ENCODE data around the gene EFCAB12.
"Not testable (repeated sequence)": the region's sequence is repeated elsewhere in the genome, so short reads cannot be mapped to it uniquely, and the experiment has no call there.

The EFCAB12 gene

DNA sequence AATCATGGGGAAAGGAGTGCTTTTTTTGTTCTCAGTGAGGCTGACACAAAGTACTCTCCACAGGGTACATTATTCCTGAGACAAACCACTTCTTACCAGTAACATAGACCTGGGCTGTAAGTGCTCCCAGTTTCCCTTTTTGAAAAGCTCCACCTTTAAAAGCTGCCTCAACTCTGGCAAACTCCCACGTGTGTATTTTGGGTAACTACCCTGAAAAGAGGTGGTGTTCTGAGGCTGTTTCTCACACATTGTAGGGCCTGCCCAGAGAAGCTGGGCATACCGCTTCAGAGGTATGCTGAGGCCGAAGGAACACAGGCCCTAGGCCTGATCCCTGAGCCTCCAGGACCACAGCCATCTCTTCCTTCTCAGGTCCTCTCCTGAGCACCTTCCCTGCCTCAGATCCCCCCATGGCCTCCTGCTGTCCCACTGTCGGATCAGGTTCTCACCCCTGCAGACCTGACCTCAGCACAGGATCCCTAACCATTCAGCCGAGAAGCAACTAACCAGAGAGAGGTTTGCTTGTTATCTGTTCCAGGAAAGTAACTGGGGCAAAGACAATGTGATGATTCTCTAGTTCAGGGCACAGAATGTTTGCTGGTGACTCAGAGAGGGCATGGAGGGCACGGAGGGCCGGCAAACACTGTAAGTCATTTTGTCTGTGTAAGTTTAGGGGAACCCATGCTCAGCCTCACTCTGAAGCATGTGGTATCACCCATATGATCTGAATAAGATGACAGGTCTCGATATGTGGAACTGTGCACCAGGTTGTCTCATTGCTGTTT lies 36.1 kb downstream of the EFCAB12 start:
- DNase-seq (ENCODE audit: low read depth), result not testable (repeated sequence)

DNA sequence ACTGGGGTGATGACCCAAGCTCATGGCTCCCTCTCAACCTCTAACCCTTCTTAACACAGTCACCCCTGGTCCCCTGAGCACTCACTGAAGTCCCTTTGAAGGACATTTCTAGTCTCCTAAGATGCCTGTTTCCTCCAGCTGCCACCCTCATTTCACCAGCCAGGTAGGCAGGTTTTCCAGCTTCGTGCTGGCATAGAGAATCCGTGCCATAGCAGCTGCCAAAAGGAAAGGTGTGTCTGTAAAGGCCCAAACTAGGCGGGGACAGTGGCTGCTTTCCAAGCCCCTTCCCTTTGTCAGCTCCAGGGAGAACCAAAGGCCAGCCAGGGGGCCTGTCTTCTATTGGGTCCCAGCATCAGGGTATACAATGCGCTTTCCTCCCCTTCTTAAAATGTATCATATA lies 36.9 kb downstream of the EFCAB12 start:
- DNase-seq (ENCODE audit: low read depth), result not testable (repeated sequence)

DNA sequence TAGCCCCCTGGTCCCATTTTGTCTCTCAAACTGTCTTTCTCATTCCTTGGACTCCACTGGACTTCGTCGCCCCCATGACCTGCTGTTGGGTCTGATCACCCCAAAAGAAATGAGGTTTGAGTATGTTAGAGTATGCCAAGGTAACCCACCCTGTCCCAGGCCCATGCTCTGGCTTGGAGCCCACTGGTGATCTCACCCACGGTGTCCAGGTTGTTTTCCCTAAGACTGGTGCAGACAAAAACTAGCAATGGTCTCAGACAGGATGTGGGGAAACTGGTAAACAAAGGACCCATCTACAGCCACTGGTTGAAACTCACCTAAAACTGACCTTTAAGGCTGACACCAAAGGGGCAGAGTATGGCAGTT lies 38.9 kb downstream of the EFCAB12 start:
- no peak for DNase-seq (ENCODE audit: low read depth)

DNA sequence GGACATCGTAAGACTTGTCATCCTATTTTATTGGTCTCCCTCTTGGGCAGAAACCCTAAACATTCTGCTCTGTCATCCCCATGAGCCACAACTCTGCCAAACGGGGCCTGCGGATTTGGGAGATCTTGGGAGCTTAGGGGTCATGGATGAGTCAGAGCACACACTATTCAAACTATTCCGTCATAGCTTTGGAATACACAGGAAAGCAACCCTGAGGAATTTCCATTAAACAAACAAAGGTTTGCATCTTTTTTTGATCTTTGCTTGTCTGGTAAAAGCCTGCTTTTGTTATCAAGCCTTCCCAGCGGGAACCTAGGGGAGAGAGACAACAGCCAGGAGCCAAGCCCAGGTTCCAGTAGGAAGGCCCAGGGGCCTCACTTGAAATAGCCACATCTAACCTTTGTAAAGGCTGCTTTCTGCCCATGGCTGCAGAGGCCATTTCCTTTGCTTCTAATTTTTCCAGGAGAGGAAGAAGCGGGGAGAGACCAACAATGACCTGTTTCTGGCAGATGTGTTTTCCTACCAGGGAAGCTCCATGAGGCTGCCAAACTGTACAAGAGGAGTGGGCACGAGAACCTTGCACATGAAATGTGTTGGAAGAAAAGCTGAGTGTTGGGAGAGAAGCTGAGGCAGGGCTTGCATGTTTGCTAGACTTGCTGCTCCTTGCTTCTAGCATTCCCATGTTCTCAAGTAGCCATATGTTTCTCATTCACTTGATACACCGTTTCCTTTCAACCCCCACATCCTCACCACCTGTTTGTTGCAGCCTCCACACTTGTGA lies 39.5 kb downstream of the EFCAB12 start:
- DNase-seq (ENCODE audit: low read depth), result not testable (repeated sequence)

DNA sequence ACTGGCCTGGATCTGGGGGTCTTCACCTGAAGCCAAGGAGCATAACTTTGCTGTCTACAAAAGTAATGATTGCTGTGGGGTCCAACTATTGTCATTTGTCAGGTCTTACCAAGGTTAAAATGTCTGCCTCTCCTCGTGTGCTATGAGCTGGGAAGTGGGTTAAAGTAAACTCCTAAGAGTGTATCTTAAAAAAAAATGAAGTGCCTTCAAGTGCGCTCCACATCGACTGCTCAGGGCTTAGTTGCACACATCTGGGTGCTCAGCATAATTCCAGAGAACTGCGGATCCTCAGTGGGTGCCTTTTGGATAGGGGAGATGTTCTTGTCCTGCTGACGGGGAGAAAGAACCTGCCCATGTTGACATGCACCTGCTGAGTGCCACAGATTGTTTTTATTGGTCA lies 40.9 kb downstream of the EFCAB12 start:
- DNase-seq (ENCODE audit: low read depth), result no peak

DNA sequence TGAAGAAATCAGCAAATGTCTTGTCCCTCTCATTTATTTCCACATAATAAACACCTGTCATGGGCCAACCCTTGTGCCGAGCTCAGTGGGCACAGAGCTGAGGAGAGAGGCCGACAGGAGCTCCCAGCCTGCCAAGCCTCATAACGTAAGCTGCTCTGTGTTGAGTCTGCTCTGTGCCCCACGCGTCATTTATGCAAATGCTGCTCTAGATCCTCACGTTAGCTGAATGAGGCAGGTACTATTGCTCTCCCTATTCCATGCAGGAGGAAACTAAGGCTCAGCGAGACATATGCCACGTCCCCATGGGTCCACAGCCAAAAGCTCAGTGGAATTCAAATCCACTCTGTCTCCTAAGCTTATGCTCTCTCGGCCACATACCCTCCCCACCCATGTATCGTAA lies 41.5 kb downstream of the EFCAB12 start:
- DNase-seq (ENCODE audit: low read depth), result no peak

DNA sequence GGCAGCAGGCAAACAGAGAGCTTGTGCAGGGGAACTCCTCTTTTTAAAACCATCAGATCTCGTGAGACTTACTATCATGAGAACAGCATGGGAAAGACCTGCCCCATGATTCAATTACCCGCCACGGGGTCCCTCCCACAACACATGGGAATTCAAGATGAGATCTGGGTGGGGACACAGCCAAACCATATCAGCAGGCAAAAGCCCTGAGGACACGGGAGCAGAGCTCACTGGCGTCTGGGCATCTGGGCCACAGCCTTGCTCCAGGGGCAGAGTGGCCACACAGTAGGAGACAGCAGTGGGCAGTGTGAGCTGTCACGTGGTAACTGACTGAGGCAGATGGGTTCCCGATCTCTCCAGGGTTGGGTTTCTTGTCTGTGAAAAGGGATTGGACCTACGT lies 42.9 kb downstream of the EFCAB12 start:
- DNase-seq (ENCODE audit: low read depth), result not testable (repeated sequence)

DNA sequence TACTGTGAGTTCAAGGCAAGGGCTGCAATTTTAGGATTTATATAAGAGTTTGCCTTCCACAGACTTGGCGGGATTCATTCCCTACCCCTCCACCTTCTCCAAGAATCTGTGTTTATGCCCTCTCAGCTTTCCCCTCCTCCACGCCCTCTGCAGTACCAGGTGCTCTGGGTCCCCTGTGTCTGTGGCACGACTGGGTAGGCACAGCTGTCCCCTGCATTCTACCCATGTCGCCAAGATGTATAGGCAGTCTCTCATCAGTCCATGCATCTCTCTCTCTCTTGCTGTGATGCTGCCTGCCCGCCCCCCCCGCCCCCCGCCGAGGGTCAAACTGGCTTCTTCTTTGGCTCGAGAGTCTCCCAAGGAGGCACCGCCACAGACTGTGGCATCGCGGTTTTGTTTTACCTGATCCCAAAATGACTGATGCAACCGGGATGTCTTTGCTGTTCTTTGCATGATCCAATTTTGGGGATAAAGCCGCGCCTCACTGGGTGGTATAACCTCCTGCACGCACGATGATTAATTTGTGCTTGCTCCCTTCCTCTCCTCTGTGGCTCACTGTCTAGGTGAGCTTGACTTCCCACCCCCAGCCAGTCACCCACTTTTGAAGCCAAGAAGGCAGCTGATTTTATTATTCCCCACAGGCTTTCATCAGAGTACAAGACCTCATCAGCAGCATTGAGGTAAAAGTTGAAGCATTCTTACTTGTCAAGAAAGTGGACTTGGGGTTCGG lies 43.7 kb downstream of the EFCAB12 start:
- DNase-seq (ENCODE audit: low read depth), result no peak

DNA sequence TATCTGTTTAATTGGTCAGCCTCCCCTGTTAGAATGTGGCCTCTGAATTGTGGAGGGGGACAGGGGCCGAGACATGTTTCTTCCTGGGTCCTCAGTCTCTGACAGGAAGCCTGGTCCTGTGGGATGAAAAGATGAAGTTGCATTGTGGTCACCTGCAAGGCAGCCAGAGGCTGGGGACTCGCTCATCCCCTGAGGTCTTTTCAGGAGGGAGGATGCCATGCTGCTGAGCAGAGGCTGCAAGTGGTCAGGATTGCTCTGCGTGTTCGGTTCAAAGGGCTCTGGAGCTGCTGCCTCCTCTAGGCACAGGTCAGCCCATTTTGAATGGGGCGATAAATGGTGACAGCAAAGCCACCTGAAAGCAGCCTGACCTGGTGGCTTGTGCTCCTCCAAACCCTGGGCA lies 44.3 kb downstream of the EFCAB12 start:
- not testable (repeated sequence) for DNase-seq (ENCODE audit: low read depth)

DNA sequence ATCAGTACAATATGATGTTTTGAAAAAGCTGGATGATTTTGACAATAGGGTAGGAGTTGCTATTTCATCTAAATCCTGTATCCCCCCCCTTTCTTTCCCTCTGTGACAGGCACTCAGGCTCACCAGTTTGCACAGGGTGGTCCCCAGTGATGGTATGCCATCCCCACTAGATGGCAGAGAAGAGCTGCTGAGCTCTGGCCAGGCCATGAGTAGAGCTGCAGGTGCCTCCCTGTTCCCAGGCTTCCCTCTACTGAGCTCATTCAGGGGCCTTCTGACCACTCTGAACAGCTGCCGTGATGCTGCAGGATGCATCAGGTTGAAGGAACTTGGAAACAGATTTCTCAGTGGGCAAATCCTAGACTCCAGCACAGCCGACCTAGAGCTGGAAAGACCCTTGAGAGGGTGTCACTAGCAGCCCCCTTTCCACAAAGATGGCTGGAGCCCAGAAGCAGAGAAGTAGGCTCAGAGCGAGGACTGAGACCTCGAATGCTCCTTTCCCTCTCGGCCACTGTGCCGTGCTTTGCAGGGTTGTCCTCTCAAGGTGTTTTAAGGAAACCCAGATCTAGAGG lies 45.1 kb downstream of the EFCAB12 start:
- no peak for DNase-seq (ENCODE audit: low read depth)

DNA sequence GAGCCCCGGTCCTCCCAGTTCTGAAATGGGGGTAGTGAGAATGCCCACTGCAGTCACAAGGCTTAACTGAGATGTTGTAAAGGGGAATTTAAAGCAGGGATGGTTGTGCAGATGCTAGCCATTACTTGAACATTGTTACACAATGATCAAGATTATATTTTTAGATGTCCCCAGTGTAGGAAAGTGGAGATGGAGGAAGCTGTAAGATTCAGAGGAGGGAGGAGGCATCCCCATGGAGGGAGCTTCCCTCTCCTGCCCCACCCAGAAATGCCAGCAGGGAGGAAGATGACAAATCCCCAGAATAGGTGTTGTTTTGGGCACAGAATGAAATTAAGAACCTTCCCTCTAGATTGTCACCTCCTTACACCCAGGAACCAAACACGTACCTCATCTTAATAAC lies 46.1 kb downstream of the EFCAB12 start:
- DNase-seq (ENCODE audit: low read depth), result no peak

DNA sequence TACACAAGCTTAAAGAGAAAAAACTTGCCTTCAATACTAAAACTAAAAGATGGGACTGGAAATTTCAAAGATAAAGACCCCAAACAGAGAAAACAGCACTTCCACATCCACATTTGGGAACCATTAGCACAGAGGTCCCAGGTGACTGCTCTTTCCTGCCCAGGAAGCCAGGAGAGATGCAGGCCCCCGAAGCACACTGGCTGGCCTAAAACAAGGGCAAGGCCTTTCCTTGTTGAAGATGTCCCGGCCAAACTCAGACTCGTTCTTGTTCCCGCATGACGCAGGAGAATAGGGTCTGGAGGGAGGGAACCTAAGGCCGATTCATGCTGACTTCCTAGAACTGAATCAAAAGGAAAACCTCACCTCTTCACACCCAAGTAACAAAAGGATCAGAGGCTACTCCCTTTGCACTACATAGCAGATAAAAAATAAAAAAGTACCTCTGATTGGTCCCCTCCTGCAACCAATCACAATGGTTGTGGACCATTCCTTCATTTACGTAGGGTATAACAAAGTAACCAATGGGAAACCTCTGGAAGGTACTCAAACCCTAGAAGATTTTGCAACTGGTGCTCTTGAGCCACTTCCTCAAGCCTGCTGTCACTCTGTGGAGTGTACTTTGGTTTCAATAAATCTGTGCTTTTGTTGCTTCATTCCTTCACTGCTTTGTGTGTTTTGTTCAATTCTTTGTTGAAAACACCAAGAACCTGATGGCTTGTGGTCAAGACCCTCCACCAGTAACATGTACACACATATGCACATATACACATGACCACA lies 48.7 kb downstream of the EFCAB12 start:
- no peak for DNase-seq (ENCODE audit: low read depth)

DNA sequence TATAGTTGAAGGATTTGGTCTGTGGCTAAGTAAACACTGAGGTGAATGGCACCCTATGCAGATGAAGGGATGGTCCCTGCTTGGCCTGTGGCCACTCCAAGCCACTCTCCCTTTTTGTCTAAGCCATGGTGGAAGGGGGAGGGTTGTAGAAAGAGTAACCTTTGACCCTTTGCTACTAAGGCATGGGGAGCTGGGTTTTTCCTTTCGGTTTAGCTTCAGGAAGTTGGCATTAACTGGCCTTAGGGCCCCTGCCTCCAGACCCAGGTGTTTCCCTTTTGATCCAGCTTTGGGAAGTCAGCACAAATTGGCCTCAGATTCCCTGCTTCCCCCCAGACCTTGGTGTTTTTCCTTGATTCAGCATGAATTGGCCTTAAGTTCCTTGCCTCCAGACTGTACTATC lies 49.5 kb downstream of the EFCAB12 start:
- DNase-seq (ENCODE audit: low read depth), result no peak

DNA sequence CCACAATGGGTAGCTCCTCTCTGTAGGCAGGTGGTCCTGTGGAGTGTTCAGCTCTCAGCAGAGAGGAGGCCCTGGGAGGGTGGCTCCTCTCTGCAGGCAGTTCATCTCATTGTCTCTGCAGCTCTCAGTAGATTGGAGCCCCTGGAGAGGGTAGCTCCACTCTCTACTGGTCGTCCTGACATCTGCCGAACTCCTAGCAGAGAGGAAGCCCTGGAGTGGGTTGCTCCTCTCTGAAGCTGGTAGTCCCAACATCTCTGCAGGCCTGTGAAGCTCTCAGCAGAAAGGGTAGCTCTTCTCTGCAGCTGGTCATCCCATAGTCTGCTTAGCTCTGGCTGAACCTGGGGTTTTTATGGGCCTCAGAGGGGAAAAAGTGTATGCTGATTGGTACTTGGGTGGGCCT lies 50.8 kb downstream of the EFCAB12 start:
- DNase-seq (ENCODE audit: low read depth), result no peak

DNA sequence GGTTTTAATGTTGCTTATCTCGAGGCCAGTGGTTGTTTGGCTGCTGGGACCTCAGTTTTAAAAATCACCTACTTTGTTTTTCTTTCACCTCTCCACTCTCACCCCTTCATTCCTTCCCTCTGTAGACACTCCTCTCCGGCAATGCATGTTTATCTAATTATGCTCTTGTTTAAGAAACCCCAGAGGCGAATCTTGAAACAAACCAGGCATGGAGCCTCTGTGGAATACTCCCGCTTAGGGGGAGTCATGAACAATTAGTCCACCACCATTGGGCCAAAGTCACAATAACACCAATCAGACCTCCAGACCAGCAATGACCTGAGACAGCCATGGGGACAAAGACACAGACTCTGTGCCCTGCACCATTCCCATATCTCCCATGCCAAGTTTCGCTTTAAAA lies 53.3 kb downstream of the EFCAB12 start:
- no peak for DNase-seq (ENCODE audit: low read depth)

DNA sequence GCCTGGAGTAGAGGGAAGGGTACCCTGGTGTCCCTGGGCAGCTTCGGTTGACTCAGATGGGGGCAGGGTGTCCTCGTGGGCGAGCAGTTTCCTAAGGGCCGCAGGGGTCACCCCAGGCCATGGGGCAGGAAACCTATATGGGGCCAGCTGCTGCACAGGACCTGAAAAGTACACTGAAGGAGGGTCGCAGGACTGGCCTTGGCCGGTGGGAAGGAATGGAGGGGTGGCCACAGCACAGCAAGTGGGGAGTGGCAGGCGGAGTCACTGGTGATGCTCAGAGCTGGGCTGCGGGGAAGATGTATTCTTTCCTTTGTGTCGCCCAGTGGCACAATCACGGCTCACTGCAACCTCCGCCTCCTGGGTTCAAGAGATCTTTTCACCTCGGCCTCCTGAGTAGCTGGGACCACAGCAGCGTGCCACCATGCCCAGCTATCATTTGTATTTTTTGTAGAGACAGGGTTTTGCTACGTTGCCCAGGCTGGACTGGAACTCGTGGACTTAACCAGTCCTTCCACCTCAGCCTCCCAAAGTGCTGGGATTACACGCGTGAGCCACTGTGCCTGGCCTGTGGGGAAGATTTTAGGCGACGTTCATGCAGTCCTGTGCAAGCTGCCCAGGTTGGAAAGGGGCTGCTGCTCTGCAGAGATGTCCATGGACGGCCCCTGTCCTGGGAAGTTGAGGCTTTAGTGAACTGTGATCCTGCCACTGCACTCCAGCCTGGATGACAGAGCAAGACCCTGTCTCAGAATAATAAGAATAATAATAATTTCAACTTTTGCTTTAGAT lies 57.2 kb downstream of the EFCAB12 start:
- no peak for DNase-seq (ENCODE audit: low read depth)

DNA sequence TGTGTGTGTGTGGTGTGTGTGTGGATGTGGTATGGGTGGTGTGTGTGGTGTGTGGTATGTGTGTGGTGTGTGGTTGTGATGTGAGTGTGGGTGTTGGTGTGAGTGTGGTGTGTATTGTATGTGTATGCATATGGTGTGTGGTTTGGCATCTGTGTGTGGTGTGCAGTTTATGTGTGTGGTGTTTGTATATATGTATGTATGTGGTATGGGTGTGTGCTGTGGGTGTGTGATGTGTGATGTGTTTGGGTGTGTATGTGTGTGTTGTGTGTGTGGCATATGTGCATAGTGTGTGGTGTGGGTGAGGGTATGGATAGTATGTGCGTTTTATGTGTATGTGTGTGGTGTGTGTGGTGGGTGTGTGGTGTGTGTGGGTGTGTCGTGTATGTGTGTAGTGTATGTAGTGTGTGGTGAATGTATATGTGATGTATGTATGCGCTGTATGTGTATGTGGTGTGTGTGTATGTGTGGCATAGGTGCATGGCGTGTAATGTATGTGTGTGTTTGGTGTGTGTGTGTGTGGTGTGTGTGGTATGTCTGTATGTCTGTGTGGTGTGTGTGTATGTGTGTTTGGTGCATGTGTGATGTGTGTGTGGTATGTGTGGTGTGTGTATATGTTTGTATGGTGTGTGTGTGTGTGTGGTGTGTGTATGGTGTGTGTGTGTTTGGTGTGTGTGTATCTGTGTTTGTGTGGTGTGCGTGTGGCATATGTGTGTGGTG lies 58.0 kb downstream of the EFCAB12 start:
- DNase-seq (ENCODE audit: low read depth), result no peak

DNA sequence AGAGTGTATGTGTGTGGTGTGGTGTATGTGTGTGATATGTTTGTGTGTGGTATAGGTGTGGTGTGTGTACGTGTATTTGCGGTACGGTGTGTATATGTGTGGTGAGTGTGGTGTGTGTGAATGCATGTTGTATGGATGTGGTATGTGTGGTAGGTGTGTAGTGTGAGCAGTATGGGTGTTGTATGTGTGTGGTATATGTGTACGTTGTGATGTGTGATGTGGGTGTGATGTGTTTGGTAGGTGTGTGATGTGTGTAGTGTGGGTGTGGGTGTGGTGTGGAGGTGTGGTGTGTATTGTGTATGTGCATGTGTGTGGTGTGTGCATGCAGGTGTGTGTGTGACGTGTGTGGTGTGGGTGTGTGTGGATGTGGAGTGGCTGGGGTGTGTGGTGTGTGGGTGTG lies 58.7 kb downstream of the EFCAB12 start:
- DNase-seq (ENCODE audit: low read depth), result no peak

DNA sequence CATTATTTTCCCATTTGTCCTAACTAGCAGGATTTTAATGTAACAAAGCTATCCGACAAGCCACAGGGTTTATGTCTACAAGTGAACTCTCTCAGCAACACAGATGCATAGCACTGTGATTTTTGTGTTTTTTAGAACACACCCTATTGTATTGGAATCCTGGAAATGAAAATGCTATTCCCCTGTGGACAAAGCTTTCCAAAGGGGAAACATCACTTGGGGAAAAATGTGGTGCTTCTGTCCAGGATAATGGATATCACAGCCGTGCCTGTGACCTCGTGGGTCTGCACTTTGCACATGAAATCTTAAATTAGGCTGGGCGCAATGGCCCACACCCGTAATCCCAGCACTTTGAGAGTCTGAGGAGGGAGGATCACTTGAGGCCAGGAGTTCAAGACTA lies 60.6 kb downstream of the EFCAB12 start:
- no peak for DNase-seq (ENCODE audit: low read depth)

DNA sequence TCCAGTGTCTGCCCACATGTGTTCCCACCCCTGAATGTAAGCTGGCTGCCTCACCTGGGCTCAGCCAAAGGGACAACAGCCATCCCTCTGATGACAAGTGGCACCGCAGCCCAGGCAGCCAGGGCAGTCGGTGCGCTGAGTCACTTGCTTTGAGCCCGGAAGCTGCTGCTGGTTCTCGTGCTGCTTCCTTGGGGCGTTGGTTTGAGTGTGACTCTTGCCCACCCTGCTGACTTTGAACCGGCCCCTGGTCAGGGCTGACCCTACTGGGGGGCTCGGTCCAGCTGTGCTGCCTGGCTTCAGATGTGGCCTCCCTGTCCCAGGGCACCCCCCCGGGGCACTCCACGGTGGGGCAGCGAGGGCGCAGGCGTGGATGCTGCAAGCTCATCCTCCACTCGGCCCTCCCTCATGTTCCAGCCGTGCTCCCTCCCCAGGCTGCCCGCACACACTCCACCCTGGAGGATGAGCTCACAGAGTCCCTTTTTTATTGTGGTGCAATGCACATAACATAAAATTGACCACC lies 62.1 kb downstream of the EFCAB12 start:
- DNase-seq (ENCODE audit: low read depth), result no peak
